Vagina (tissue), 2 donors: ENCODE data around the gene AK9.

Experiments used
- POLR2A ChIP-seq, 2 donors: fragments of 450-650 bp; IDR thresholded peaks; one replicate each; pipeline ENCODE4 v1.6.1; 2017; ENCODE audit warnings: antibody characterized with exemption in 2 of 2, mild to moderate bottlenecking in 2 of 2, moderate library complexity in 2 of 2
- TF ChIP-seq, protein P1 (sequence below), 3 experiments: fragments of 450-650 bp in 2 of 3; fragments of 200-600 bp in 1 of 3; sonication (generic) in 1 of 3; IDR thresholded peaks; one replicate each; pipeline ENCODE4 v1.5.1; 2017 to 2019; ENCODE audit warnings: antibody characterized with exemption in 3 of 3, mild to moderate bottlenecking in 2 of 3, moderate library complexity in 2 of 3

DNA sequence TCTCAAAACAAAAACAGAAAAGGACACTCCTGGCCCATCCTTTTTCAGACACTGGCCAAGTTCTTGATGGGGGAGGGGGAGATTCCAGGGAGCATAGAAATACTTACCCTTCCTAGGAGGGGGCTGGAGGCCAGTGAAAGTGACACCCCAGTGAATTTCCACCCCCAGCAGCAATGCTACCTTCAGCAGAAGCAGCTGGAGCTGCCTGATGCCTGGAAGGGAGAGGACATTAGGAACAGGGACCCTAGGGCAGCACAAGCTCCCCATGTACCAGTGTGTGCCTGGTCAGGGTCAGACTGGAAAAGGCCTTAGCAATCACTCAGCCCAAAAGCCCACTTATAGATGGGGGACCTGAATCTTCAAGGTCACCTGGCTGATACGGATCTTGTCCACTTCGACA lies 237.8 kb downstream of the AK9 start:
- TF ChIP-seq, protein P1, sequence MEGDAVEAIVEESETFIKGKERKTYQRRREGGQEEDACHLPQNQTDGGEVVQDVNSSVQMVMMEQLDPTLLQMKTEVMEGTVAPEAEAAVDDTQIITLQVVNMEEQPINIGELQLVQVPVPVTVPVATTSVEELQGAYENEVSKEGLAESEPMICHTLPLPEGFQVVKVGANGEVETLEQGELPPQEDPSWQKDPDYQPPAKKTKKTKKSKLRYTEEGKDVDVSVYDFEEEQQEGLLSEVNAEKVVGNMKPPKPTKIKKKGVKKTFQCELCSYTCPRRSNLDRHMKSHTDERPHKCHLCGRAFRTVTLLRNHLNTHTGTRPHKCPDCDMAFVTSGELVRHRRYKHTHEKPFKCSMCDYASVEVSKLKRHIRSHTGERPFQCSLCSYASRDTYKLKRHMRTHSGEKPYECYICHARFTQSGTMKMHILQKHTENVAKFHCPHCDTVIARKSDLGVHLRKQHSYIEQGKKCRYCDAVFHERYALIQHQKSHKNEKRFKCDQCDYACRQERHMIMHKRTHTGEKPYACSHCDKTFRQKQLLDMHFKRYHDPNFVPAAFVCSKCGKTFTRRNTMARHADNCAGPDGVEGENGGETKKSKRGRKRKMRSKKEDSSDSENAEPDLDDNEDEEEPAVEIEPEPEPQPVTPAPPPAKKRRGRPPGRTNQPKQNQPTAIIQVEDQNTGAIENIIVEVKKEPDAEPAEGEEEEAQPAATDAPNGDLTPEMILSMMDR (IDR thresholded peaks at IDR 0.05) = no peak
- TF ChIP-seq POLR2A (IDR thresholded peaks at IDR 0.05) = no peak
